H1 (cell line): Measurements from ENCODE around the gene ERH.

Source experiments
- HDAC6 ChIP-seq: IDR thresholded peaks from one replicate; pipeline ENCODE4 v1.7.1; 2012; ENCODE audit warnings: low read depth, mild to moderate bottlenecking, inconsistent platforms, low read length, moderate library complexity
- JUN ChIP-seq: IDR thresholded peaks from 2 replicates; pipeline ENCODE4 v1.6.1; 2011; ENCODE audit warnings: low read depth, mild to moderate bottlenecking, improper control_type of control experiment, low read length
- POLR2A ChIP-seq, 2 experiments: IDR thresholded peaks; 1 replicate in 1 of 2; 2 replicates in 1 of 2; pipeline ENCODE4 v1.6.1; 2011; ENCODE audit warnings: low read depth in 2 of 2, low read length in 2 of 2, mild to moderate bottlenecking in 2 of 2; ENCODE audit errors: control extremely low read depth in 1 of 2
- YY1 ChIP-seq: IDR thresholded peaks from 2 replicates; pipeline ENCODE4 v1.6.1; 2011; ENCODE audit warnings: low read depth, mild to moderate bottlenecking, low read length
- TF ChIP-seq, protein P1 (sequence below): IDR thresholded peaks from 2 replicates; pipeline ENCODE4 v1.6.1; 2012; ENCODE audit warnings: inconsistent platforms
- TF ChIP-seq, protein P2 (sequence below), 3 experiments: IDR thresholded peaks; 1 replicate in 2 of 3; 2 replicates in 1 of 3; pipeline versions ENCODE4 v1.5.1 to v1.6.1; 2011; ENCODE audit warnings: low read length in 3 of 3, mild to moderate bottlenecking in 3 of 3, inconsistent platforms in 2 of 3, low read depth in 1 of 3, moderate library complexity in 1 of 3; ENCODE audit not compliant: insufficient read depth in 1 of 3; ENCODE audit errors: control extremely low read depth in 1 of 3

GRCh38 chr14:69370061-69370460 is 28.0 kb downstream of the ERH start:
- TF ChIP-seq POLR2A (IDR thresholded peaks at IDR 0.05; ENCODE audit: control extremely low read depth in 1 of 2, low read depth in 2 of 2, low read length in 2 of 2) (no peak), HDAC6 (no peak), YY1 (no peak), JUN (no peak)
- TF ChIP-seq, protein P1, sequence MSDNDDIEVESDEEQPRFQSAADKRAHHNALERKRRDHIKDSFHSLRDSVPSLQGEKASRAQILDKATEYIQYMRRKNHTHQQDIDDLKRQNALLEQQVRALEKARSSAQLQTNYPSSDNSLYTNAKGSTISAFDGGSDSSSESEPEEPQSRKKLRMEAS: no peak
- TF ChIP-seq, protein P2, sequence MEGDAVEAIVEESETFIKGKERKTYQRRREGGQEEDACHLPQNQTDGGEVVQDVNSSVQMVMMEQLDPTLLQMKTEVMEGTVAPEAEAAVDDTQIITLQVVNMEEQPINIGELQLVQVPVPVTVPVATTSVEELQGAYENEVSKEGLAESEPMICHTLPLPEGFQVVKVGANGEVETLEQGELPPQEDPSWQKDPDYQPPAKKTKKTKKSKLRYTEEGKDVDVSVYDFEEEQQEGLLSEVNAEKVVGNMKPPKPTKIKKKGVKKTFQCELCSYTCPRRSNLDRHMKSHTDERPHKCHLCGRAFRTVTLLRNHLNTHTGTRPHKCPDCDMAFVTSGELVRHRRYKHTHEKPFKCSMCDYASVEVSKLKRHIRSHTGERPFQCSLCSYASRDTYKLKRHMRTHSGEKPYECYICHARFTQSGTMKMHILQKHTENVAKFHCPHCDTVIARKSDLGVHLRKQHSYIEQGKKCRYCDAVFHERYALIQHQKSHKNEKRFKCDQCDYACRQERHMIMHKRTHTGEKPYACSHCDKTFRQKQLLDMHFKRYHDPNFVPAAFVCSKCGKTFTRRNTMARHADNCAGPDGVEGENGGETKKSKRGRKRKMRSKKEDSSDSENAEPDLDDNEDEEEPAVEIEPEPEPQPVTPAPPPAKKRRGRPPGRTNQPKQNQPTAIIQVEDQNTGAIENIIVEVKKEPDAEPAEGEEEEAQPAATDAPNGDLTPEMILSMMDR (IDR thresholded peaks at IDR 0.05; ENCODE audit: control extremely low read depth in 1 of 3, insufficient read depth in 1 of 3, low read depth in 1 of 3, low read length in 3 of 3): no peak
